Uterus (tissue), 2 donors: Measurements from ENCODE around the gene GPM6B.

Source experiments
- POLR2A ChIP-seq, 2 donors: fragments of 450-650 bp; IDR thresholded peaks; one replicate each; pipeline ENCODE4 v1.6.1; 2016; ENCODE audit warnings: antibody characterized with exemption in 2 of 2, mild to moderate bottlenecking in 1 of 2, moderate library complexity in 1 of 2
- TF ChIP-seq, protein P1 (sequence below), 4 experiments: fragments of 200-600 bp in 2 of 4; fragments of 450-650 bp in 2 of 4; sonication (generic) in 2 of 4; IDR thresholded peaks; one replicate each; pipeline ENCODE4 v1.5.1; 2016 to 2019; ENCODE audit warnings: antibody characterized with exemption in 4 of 4, mild to moderate bottlenecking in 2 of 4, moderate library complexity in 1 of 4

GRCh38 chrX:13754765-13755164, 62.1 kb downstream of the GPM6B start:
- TF ChIP-seq, protein P1, sequence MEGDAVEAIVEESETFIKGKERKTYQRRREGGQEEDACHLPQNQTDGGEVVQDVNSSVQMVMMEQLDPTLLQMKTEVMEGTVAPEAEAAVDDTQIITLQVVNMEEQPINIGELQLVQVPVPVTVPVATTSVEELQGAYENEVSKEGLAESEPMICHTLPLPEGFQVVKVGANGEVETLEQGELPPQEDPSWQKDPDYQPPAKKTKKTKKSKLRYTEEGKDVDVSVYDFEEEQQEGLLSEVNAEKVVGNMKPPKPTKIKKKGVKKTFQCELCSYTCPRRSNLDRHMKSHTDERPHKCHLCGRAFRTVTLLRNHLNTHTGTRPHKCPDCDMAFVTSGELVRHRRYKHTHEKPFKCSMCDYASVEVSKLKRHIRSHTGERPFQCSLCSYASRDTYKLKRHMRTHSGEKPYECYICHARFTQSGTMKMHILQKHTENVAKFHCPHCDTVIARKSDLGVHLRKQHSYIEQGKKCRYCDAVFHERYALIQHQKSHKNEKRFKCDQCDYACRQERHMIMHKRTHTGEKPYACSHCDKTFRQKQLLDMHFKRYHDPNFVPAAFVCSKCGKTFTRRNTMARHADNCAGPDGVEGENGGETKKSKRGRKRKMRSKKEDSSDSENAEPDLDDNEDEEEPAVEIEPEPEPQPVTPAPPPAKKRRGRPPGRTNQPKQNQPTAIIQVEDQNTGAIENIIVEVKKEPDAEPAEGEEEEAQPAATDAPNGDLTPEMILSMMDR (IDR thresholded peaks at IDR 0.05), result no peak
- TF ChIP-seq POLR2A (IDR thresholded peaks at IDR 0.05), result no peak
